Measurements from ENCODE around the gene FKBP14.

- TF ChIP-seq CTCF (IDR thresholded peaks at IDR 0.05; ENCODE audit: insufficient read depth, low read depth, low read length) (no peak), EZH2 (IDR thresholded peaks at IDR 0.05; ENCODE audit: insufficient read depth, low read length) (no peak)
Measured at GRCh38 chr7:30028749-30029635, 2.5 kb upstream of the FKBP14 start.

Data from astrocyte (in vitro differentiated cells and primary cell).